ENCODE measurements around the gene CLRN3.

CLRN3 gene

DNA sequence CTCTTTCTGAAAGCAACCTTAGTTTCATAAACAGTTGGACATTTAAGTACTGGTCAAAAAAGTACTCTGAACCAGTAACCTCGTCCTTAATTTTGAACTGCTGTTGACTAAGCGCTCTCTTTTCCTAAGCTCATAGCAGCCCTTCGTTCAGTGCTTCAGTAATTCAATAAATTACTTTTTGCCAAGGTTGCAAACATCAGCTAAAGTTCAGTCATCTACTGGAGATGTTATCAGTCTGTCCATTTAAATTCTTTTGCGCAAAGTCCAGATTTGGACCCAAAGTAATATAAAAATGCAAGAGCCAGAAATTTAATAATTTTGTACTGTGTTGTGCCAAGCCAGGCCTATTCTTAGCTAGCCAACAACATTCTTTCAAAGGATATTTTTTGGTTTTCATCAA, 22.6 kb upstream of the CLRN3 start:
- H3K9me2 ChIP-seq (replicated peaks; ENCODE audit: insufficient read depth, low read length) = no peaks in the 10 kb centered on the region
- H3K4me3 ChIP-seq (ENCODE audit: insufficient read depth, low read length, poor library complexity, severe bottlenecking) = no peak overlapping the region
- TF ChIP-seq, protein P1, sequence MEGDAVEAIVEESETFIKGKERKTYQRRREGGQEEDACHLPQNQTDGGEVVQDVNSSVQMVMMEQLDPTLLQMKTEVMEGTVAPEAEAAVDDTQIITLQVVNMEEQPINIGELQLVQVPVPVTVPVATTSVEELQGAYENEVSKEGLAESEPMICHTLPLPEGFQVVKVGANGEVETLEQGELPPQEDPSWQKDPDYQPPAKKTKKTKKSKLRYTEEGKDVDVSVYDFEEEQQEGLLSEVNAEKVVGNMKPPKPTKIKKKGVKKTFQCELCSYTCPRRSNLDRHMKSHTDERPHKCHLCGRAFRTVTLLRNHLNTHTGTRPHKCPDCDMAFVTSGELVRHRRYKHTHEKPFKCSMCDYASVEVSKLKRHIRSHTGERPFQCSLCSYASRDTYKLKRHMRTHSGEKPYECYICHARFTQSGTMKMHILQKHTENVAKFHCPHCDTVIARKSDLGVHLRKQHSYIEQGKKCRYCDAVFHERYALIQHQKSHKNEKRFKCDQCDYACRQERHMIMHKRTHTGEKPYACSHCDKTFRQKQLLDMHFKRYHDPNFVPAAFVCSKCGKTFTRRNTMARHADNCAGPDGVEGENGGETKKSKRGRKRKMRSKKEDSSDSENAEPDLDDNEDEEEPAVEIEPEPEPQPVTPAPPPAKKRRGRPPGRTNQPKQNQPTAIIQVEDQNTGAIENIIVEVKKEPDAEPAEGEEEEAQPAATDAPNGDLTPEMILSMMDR (IDR thresholded peaks at IDR 0.05; ENCODE audit: insufficient read depth, low read length, poor library complexity, severe bottlenecking) = no peak
- no peak for TF ChIP-seq EZH2phosphoT487 (conservative IDR thresholded peaks at IDR 0.05; ENCODE audit: low read length)

DNA sequence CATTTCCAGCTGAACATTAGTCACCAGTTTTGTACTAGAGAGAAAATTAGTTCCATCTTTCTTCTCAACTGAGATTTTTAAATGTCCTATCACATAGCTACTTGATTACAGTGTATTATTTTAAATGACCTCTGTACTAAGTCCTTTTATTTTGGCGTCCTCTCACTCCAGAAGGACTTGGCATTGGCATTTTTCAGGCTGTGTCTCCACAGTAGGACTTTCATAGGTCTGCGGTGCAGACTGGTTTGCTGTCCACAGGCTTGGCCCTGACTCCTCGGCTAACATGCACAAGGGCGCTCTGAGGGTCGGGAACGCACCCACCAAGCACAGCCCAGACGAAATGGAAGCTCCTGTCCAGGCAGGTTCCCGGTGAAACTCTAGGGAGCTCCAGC, 20.6 kb upstream of the CLRN3 start:
- Histone ChIP-seq H3K4me2 (ENCODE audit: low read depth, low read length, poor library complexity, severe bottlenecking) (no peak overlapping the region), H3K9me3 (ENCODE audit: insufficient read depth, low read length) (no peaks in the 10 kb centered on the region), H3F3A (ENCODE audit: insufficient read depth) (no peaks in the 10 kb centered on the region), H4K20me1 (ENCODE audit: low read depth, low read length) (no peaks in the 10 kb centered on the region), H3K27ac (ENCODE audit: low read depth, low read length) (no peak overlapping the region), H3K9ac (ENCODE audit: low read length) (no peak overlapping the region), H3K4me3 (ENCODE audit: insufficient read depth, low read length, poor library complexity, severe bottlenecking) (no peak overlapping the region), H3K27me3 (ENCODE audit: low read length) (no peaks in the 10 kb centered on the region), H2AFZ (ENCODE audit: low read depth, low read length, severe bottlenecking) (no peak overlapping the region), H3K36me3 (ENCODE audit: low read length) (no peaks in the 10 kb centered on the region), H3K79me2 (ENCODE audit: insufficient read depth, low read length) (no peaks in the 10 kb centered on the region), H3K9me2 (replicated peaks; ENCODE audit: insufficient read depth, low read length) (no peaks in the 10 kb centered on the region)
- TF ChIP-seq, protein P1 (IDR thresholded peaks at IDR 0.05; ENCODE audit: insufficient read depth, low read length, poor library complexity, severe bottlenecking) = no peak
- no peak for TF ChIP-seq EZH2phosphoT487 (conservative IDR thresholded peaks at IDR 0.05; ENCODE audit: low read length)

More for the DNA sequence above, 22.6 kb upstream of the CLRN3 start:
- no peak overlapping the region for H2AFZ ChIP-seq (ENCODE audit: low read depth, low read length, severe bottlenecking)
- H4K20me1 ChIP-seq (ENCODE audit: low read depth, low read length) = no peaks in the 10 kb centered on the region
- H3K9ac ChIP-seq (ENCODE audit: low read length) = no peak overlapping the region
- no peak overlapping the region for H3K27ac ChIP-seq (ENCODE audit: low read depth, low read length)
- no peaks in the 10 kb centered on the region for H3K79me2 ChIP-seq (ENCODE audit: insufficient read depth, low read length)
- no peaks in the 10 kb centered on the region for H3K36me3 ChIP-seq (ENCODE audit: low read length)
- H3F3A ChIP-seq (ENCODE audit: insufficient read depth) = no peaks in the 10 kb centered on the region
- no peak overlapping the region for H3K4me2 ChIP-seq (ENCODE audit: low read depth, low read length, poor library complexity, severe bottlenecking)
- no peaks in the 10 kb centered on the region for H3K27me3 ChIP-seq (ENCODE audit: low read length)
- no peaks in the 10 kb centered on the region for H3K9me3 ChIP-seq (ENCODE audit: insufficient read depth, low read length)

DNA sequence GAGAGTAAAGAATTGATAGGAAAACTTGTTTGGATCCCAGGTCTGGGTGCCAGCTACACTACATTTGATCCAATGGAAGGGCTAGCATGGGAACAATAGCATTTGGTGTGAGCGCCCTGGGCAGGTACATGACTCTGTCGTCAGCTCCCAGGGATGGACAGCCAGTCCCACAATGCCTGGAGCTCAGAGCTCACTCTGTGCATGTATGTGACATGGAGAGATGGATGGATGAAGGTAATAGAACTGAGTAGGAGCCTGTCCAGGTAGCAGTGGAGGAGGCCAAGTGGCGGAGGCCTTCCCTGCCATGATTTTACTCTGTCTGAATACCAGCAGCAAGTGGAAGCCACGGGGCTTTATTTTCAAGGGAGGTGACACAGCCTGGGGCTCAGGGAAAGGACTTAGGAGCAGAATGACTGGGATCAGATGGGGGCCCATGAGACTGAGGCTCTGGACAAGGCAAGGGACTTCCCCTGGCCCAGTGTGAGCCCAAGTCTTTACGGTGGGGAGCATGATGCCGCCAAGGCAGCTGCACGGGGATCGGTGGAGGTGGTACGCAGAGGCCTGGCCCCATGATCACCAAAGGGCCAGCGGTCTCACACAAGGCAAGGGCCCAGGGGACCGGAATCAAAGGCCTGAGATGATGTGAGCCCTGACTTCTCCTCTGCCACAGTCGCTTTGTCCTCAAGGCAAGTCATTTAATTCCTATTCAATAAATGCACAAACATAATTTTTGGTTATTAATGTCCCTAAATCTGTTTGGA, 20.0 kb upstream of the CLRN3 start:
- no peaks in the 10 kb centered on the region for H3F3A ChIP-seq (ENCODE audit: insufficient read depth)
- no peaks in the 10 kb centered on the region for H3K9me2 ChIP-seq (replicated peaks; ENCODE audit: insufficient read depth, low read length)
- no peaks in the 10 kb centered on the region for H3K9me3 ChIP-seq (ENCODE audit: insufficient read depth, low read length)
- no peak overlapping the region for H3K9ac ChIP-seq (ENCODE audit: low read length)
- H3K4me2 ChIP-seq (ENCODE audit: low read depth, low read length, poor library complexity, severe bottlenecking) = no peak overlapping the region
- no peaks in the 10 kb centered on the region for H3K27me3 ChIP-seq (ENCODE audit: low read length)
- no peak overlapping the region for H2AFZ ChIP-seq (ENCODE audit: low read depth, low read length, severe bottlenecking)
- H3K4me3 ChIP-seq (ENCODE audit: insufficient read depth, low read length, poor library complexity, severe bottlenecking) = no peak overlapping the region
- no peak for TF ChIP-seq EZH2phosphoT487 (conservative IDR thresholded peaks at IDR 0.05; ENCODE audit: low read length)
- TF ChIP-seq, protein P1 (IDR thresholded peaks at IDR 0.05; ENCODE audit: insufficient read depth, low read length, poor library complexity, severe bottlenecking) = no peak
- H4K20me1 ChIP-seq (ENCODE audit: low read depth, low read length) = no peaks in the 10 kb centered on the region
- no peaks in the 10 kb centered on the region for H3K79me2 ChIP-seq (ENCODE audit: insufficient read depth, low read length)
- H3K27ac ChIP-seq (ENCODE audit: low read depth, low read length) = no peak overlapping the region
- no peaks in the 10 kb centered on the region for H3K36me3 ChIP-seq (ENCODE audit: low read length)

Data from SU-DHL-6 (cell line).